ENCODE results near the gene DDX52. TPM values are rescaled to one million over a fixed set of nuclear protein-coding genes. Genes with fewer than 3 reads are reported as not detected.
"Not testable (repeated sequence)": the region's sequence is repeated elsewhere in the genome, so short reads cannot be mapped to it uniquely, and the experiment has no call there.

Gene DDX52
- total RNA-seq, 4 donors from 2014 or later: 12.4 to 26.1 (median 14.5) TPM

- peaks cover 0 to 26% (median 0%) of the 10 kb centered on the region in 3 donors for H3K36me3 ChIP-seq
- no peak for DNase-seq (ENCODE audit: low spot score in 2 of 2)
- peak overlapping the region; percentile 61 to 87 (median 78) for H3K4me3 ChIP-seq
- no peaks in the 10 kb centered on the region for H3K9me3 ChIP-seq
- peak overlapping the region in 2 of 4 donors; percentile 85 to 90 for H3K27ac ChIP-seq
- TF ChIP-seq EP300 (IDR thresholded peaks at IDR 0.05): no peak
- no peak for TF ChIP-seq POLR2A (IDR thresholded peaks at IDR 0.05)
- TF ChIP-seq, protein P1, sequence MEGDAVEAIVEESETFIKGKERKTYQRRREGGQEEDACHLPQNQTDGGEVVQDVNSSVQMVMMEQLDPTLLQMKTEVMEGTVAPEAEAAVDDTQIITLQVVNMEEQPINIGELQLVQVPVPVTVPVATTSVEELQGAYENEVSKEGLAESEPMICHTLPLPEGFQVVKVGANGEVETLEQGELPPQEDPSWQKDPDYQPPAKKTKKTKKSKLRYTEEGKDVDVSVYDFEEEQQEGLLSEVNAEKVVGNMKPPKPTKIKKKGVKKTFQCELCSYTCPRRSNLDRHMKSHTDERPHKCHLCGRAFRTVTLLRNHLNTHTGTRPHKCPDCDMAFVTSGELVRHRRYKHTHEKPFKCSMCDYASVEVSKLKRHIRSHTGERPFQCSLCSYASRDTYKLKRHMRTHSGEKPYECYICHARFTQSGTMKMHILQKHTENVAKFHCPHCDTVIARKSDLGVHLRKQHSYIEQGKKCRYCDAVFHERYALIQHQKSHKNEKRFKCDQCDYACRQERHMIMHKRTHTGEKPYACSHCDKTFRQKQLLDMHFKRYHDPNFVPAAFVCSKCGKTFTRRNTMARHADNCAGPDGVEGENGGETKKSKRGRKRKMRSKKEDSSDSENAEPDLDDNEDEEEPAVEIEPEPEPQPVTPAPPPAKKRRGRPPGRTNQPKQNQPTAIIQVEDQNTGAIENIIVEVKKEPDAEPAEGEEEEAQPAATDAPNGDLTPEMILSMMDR (IDR thresholded peaks at IDR 0.05): no peak
- WGBS, 2 donors: 14 to 27% methylated on average over 3 of the region's 3 CpGs
- peaks cover 0 to 6% of the 10 kb centered on the region in 2 donors for H3K27me3 ChIP-seq
- peaks cover 0 to 42% (median 6%) of the 10 kb centered on the region in 4 donors for H3K4me1 ChIP-seq
Observed at GRCh38 chr17:37643869-37644268, 623 bp upstream of the DDX52 start.

- 0 to 1% methylated on average over 7 of the region's 7 CpGs for WGBS, 2 donors
- no peak for DNase-seq (ENCODE audit: low spot score in 2 of 2)
Observed at GRCh38 chr17:37642681-37643080, 565 bp downstream of the DDX52 start.

DNA sequence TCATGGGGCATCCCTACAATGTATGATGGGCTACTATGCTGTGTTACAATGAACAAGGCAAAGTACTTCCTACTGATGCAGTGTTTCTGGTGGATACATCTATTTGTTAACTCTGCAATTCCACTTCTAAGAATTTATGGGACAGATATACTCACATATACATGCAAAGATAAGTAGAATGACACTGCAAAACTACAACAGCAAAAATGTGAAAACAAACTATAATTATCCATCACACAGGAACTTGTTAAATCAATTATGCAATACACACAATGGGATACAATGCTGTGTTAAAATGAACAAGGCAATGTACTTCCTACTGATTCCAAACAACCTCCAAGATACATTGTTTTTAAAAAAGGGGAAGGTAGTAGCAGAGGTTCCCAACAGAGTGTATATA is 3.2 kb downstream of the DDX52 start:
- Histone ChIP-seq H3K9me3 (no peaks in the 10 kb centered on the region), H3K4me1 (peaks cover 0 to 42% (median 6%) of the 10 kb centered on the region in 4 donors), H3K4me3 (no peak overlapping the region), H3K36me3 (peaks cover 0 to 62% (median 0%) of the 10 kb centered on the region in 3 donors), H3K27me3 (peaks cover 0 to 2% of the 10 kb centered on the region in 2 donors), H3K27ac (no peak overlapping the region)
- DNase-seq (ENCODE audit: low spot score in 2 of 2): no peak
- TF ChIP-seq, protein P1 (IDR thresholded peaks at IDR 0.05): no peak
- TF ChIP-seq POLR2A (IDR thresholded peaks at IDR 0.05): no peak
- no peak for TF ChIP-seq EP300 (IDR thresholded peaks at IDR 0.05)

More at GRCh38 chr17:37642681-37643080, 565 bp downstream of the DDX52 start:
- H3K27ac ChIP-seq: peak overlapping the region; percentile 76 to 93 (median 88)
- no peaks in the 10 kb centered on the region for H3K9me3 ChIP-seq
- peak overlapping the region; percentile 61 to 87 (median 78) for H3K4me3 ChIP-seq
- peaks cover 0 to 35% (median 0%) of the 10 kb centered on the region in 3 donors for H3K36me3 ChIP-seq
- TF ChIP-seq EP300 (IDR thresholded peaks at IDR 0.05) (no peak), POLR2A (IDR thresholded peaks at IDR 0.05) (no peak)
- TF ChIP-seq, protein P1 (IDR thresholded peaks at IDR 0.05): no peak
- H3K4me1 ChIP-seq: peaks cover 0 to 42% (median 6%) of the 10 kb centered on the region in 4 donors
- peaks cover 0 to 6% of the 10 kb centered on the region in 2 donors for H3K27me3 ChIP-seq

- Histone ChIP-seq H3K27ac (no peak overlapping the region), H3K4me1 (peaks cover 0 to 34% (median 6%) of the 10 kb centered on the region in 4 donors), H3K4me3 (no peak overlapping the region), H3K36me3 (peaks cover 0 to 73% (median 0%) of the 10 kb centered on the region in 3 donors), H3K9me3 (no peaks in the 10 kb centered on the region), H3K27me3 (no peaks in the 10 kb centered on the region)
- DNase-seq (ENCODE audit: low spot score in 2 of 2): no peak
- TF ChIP-seq POLR2A (IDR thresholded peaks at IDR 0.05): no peak
- TF ChIP-seq, protein P1 (IDR thresholded peaks at IDR 0.05): no peak
- TF ChIP-seq EP300 (IDR thresholded peaks at IDR 0.05): no peak
Observed at GRCh38 chr17:37637956-37638355, 5.3 kb downstream of the DDX52 start.

- not testable (repeated sequence) for H3K9me3 ChIP-seq; H3K27me3 ChIP-seq; H3K27ac ChIP-seq; DNase-seq (ENCODE audit: low spot score in 2 of 2); H3K4me3 ChIP-seq; H3K4me1 ChIP-seq
- WGBS, 2 donors: 94 to 96% methylated on average over 6 of the region's 6 CpGs
- peaks cover 0 to 91% (median 14%) of the 10 kb centered on the region in 3 donors for H3K36me3 ChIP-seq
Observed at GRCh38 chr17:37616430-37616829, 26.8 kb downstream of the DDX52 start.

GRCh38 chr17:37614823-37615222 is 28.4 kb downstream of the DDX52 start:
- peaks cover 0 to 77% (median under 1%) of the 10 kb centered on the region in 3 donors for H3K36me3 ChIP-seq
- peaks cover 0 to 3% (median 0%) of the 10 kb centered on the region in 4 donors for H3K4me1 ChIP-seq
- no peak for DNase-seq (ENCODE audit: low spot score in 2 of 2)
- TF ChIP-seq, protein P1 (IDR thresholded peaks at IDR 0.05): no peak
- no peak for TF ChIP-seq POLR2A (IDR thresholded peaks at IDR 0.05)
- no peak for TF ChIP-seq EP300 (IDR thresholded peaks at IDR 0.05)
- no peak overlapping the region for H3K4me3 ChIP-seq
- H3K9me3 ChIP-seq: no peaks in the 10 kb centered on the region
- H3K27ac ChIP-seq: no peak overlapping the region
- H3K27me3 ChIP-seq: no peaks in the 10 kb centered on the region
- WGBS, 2 donors: 95 to 100% methylated on average over 2 of the region's 2 CpGs

Measured in tibial nerve (tissue), 4 donors.